Body of pancreas (tissue), 4 donors: ENCODE measurements around the gene IFIT1B. TPM values are rescaled to one million over a fixed set of nuclear protein-coding genes. Genes with fewer than 3 reads are reported as not detected.
A peak's percentile ranks its signal among the peaks of the same experiment; 100 is the strongest.

ENCODE experiments used
- ATAC-seq: fragments of 150-250 bp; one replicate; pipeline ENCODE4 v1.9.1; 2016
- DNase-seq, 4 donors: peaks; one replicate each; pipeline ENCODE4 v3.0.0-alpha.2; 2019
- H3K27ac ChIP-seq, 4 donors: fragments of 200-600 bp; sonication (generic); 1 replicate in 3 of 4; 2 replicates in 1 of 4; pipeline versions ENCODE4 v1.5.1 to v1.6.1; 2016 to 2019; ENCODE audit warnings: mild to moderate bottlenecking in 1 of 4, mixed read lengths in 1 of 4, moderate library complexity in 1 of 4
- H3K27me3 ChIP-seq, 2 donors: fragments of 200-600 bp; sonication (generic); one replicate each; pipeline ENCODE4 v1.6.0; 2016; ENCODE audit warnings: mild to moderate bottlenecking in 1 of 2
- H3K36me3 ChIP-seq, 2 donors: fragments of 200-600 bp; sonication (generic); replicated peaks in 1 of 2; 2 replicates each; pipeline ENCODE4 v1.5.1; 2016; ENCODE audit warnings: low read depth in 2 of 2; ENCODE audit not compliant: insufficient read depth in 1 of 2
- H3K4me1 ChIP-seq: fragments of 200-600 bp; sonication (generic); one replicate; pipeline ENCODE4 v1.6.0; 2016
- H3K4me3 ChIP-seq, 2 donors: fragments of 200-600 bp; sonication (generic); 1 replicate in 1 of 2; 2 replicates in 1 of 2; pipeline ENCODE4 v1.5.1; 2016 to 2019
- H3K9me3 ChIP-seq, 3 donors: fragments of 200-600 bp; sonication (generic); 1 replicate in 2 of 3; 2 replicates in 1 of 3; pipeline ENCODE4 v1.5.1; 2016
- CTCF ChIP-seq, 7 experiments: fragments of 450-650 bp in 4 of 7; fragments of 200-600 bp in 3 of 7; sonication (generic) in 3 of 7; IDR thresholded peaks; one replicate each; pipeline ENCODE4 v1.5.1; 2016 to 2019; ENCODE audit warnings: antibody characterized with exemption in 7 of 7
- POLR2A ChIP-seq, 3 donors: fragments of 450-650 bp; IDR thresholded peaks; one replicate each; pipeline ENCODE4 v1.6.1; 2016; ENCODE audit warnings: antibody characterized with exemption in 3 of 3, mild to moderate bottlenecking in 2 of 3
- WGBS, 2 donors: methylation state at CpG; one replicate each; pipeline ENCODE4 v1.1.5; 2017; 5-methylcytosine and 5-hydroxymethylcytosine counted together
- intact Hi-C: fragments of 100-400 bp; cut with DNase I; formaldehyde crosslinking; loops from one replicate; pipeline ENCODE4 v1.15.1; 2023
- total RNA-seq, 2 donors: library from RNA; depleted of rRNA; stranded (reverse); fragments of >200 nt; gene quantifications; one replicate each; pipeline ENCODE4 v1.1.0, GENCODE V29; 2016

IFIT1B gene
- total RNA-seq, 2 donors from 2014 or later = not detected

- WGBS, 2 donors = 60 to 65% methylated on average over 2 of the region's 2 CpGs
- intact Hi-C loops = no loop called here
- no peaks in the 10 kb centered on the region for H3K36me3 ChIP-seq
- no peak for TF ChIP-seq POLR2A (IDR thresholded peaks at IDR 0.05)
- no peak for TF ChIP-seq CTCF (IDR thresholded peaks at IDR 0.05)
- no peaks in the 10 kb centered on the region for H3K4me1 ChIP-seq
- no peak overlapping the region for H3K4me3 ChIP-seq
- H3K27ac ChIP-seq = no peak overlapping the region
- DNase-seq (no peak), ATAC-seq (no peak)
- H3K9me3 ChIP-seq = no peaks in the 10 kb centered on the region
- no peaks in the 10 kb centered on the region for H3K27me3 ChIP-seq
These were observed 33.7 kb upstream of the IFIT1B start for GRCh38 chr10:89344156-89344555.

- intact Hi-C loops = no loop called here
- no peak overlapping the region for H3K27ac ChIP-seq
- H3K4me3 ChIP-seq = no peak overlapping the region
- DNase-seq (no peak), ATAC-seq (no peak)
- H3K4me1 ChIP-seq = no peaks in the 10 kb centered on the region
- WGBS, 2 donors = 84 to 88% methylated on average over 4 of the region's 4 CpGs
- no peaks in the 10 kb centered on the region for H3K27me3 ChIP-seq
- no peaks in the 10 kb centered on the region for H3K9me3 ChIP-seq
- TF ChIP-seq POLR2A (IDR thresholded peaks at IDR 0.05) = no peak
- no peak for TF ChIP-seq CTCF (IDR thresholded peaks at IDR 0.05)
- no peaks in the 10 kb centered on the region for H3K36me3 ChIP-seq
These were observed 32.4 kb upstream of the IFIT1B start for GRCh38 chr10:89345367-89346000.

GRCh38 chr10:89346405-89347254 lies 31.2 kb upstream of the IFIT1B start:
- 72 to 79% methylated on average over 4 of the region's 4 CpGs for WGBS, 2 donors
- ATAC-seq (peak; percentile 23), DNase-seq (peak in 1 of 4 donors; percentile 32)
- H3K4me3 ChIP-seq = no peak overlapping the region
- TF ChIP-seq POLR2A (IDR thresholded peaks at IDR 0.05) (no peak), CTCF (IDR thresholded peaks at IDR 0.05) (no peak)
- H3K9me3 ChIP-seq = no peaks in the 10 kb centered on the region
- peak overlapping the region in 2 of 4 donors; percentile 25 to 41 for H3K27ac ChIP-seq
- no peaks in the 10 kb centered on the region for H3K36me3 ChIP-seq
- peaks cover 10% of the 10 kb centered on the region for H3K4me1 ChIP-seq
- intact Hi-C loops = no loop called here
- no peaks in the 10 kb centered on the region for H3K27me3 ChIP-seq

- ATAC-seq (no peak), DNase-seq (no peak)
- no peaks in the 10 kb centered on the region for H3K27me3 ChIP-seq
- H3K36me3 ChIP-seq = no peaks in the 10 kb centered on the region
- no peak for TF ChIP-seq CTCF (IDR thresholded peaks at IDR 0.05)
- WGBS, 2 donors = 79 to 82% methylated on average over 7 of the region's 7 CpGs
- H3K27ac ChIP-seq = peak overlapping the region in 1 of 4 donors; percentile 16
- no peaks in the 10 kb centered on the region for H3K9me3 ChIP-seq
- no peak overlapping the region for H3K4me3 ChIP-seq
- intact Hi-C loops = no loop called here
- peaks cover 21% of the 10 kb centered on the region for H3K4me1 ChIP-seq
These were observed 30.0 kb upstream of the IFIT1B start for GRCh38 chr10:89347701-89348457.
